ENCODE measurements around the gene KCNE2. TPM values are rescaled to one million over a fixed set of nuclear protein-coding genes. Genes with fewer than 3 reads are reported as not detected.
"Not testable (repeated sequence)": the region's sequence is repeated elsewhere in the genome, so short reads cannot be mapped to it uniquely, and the experiment has no call there.

The KCNE2 gene
- total RNA-seq, 1 experiment from 2014 or later: not detected

DNA sequence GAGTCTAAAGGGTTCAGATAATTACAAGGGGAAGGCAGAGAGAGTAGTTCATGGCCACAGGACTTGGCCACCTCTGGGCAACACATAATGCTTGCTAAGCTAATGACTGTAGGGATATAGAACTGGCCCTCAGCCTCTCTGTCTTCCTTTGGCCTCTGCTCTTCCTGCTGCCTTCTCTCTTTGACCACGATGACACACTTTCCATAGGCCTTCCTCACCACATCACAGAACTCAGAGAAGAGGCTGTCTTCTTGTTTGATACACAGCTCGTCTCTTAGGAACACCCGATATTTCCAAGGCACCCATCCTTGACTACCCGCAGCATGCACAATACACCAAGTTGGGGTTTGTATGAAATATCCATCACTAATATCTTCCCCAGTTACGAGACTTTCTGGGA, 36.7 kb downstream of the KCNE2 start:
- CTCF ChIA-PET; H2AFZ ChIP-seq (ENCODE audit: low read depth, low read length, poor library complexity, severe bottlenecking); H3K27me3 ChIP-seq (ENCODE audit: insufficient read depth, low read length); RAD21 ChIA-PET (ENCODE audit: low non-redundant PET in 1 of 2, low total read pairs in 2 of 2, uncharacterized antibody in 2 of 2, unreplicated experiment in 2 of 2); H3K4me2 ChIP-seq (ENCODE audit: low read length); ATAC-seq; H3K36me3 ChIP-seq (ENCODE audit: control insufficient read depth in 1 of 2, insufficient read depth in 2 of 2, low read length in 2 of 2); H3K9ac ChIP-seq (ENCODE audit: low read length); H3K27ac ChIP-seq (ENCODE audit: low read depth, low read length); H3K79me2 ChIP-seq (ENCODE audit: insufficient read depth, low read length); intact Hi-C loops (cut with micrococcal nuclease); H3K9me3 ChIP-seq (ENCODE audit: control insufficient read depth in 1 of 2, insufficient read depth in 1 of 2, low read depth in 1 of 2, low read length in 2 of 2); H3K4me1 ChIP-seq (ENCODE audit: control insufficient read depth in 1 of 2, insufficient read depth in 2 of 2, low read length in 2 of 2); POLR2A ChIA-PET; BruUV-seq (replicated peaks); DNase-seq (ENCODE audit: low read depth, low spot score); H4K20me1 ChIP-seq (ENCODE audit: insufficient read depth); H3K4me3 ChIP-seq (replicated peaks in 1 of 2; ENCODE audit: low read depth in 1 of 2, low read length in 2 of 2); H3K9me2 ChIP-seq (ENCODE audit: insufficient read depth): not testable (repeated sequence)

DNA sequence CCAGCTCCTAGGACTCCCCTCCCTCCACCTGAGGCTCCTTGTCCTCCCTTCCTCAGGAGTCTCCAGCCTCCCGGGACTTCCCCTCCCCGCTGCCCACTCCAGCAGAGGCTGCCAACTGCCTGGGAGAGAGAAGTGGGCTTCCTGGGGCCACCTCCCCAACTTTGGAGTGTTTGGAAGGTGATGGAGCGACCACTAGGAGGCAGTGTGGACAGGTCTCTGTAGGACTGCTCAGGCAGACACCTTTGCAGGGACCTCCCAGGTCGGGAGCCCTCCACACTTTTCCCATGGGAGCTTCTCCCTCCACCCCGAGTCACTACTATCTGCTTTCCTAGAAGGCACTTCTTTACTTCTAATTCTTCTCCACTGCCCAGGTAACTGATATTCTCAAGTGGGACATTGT, 40.9 kb downstream of the KCNE2 start:
- H3K79me2 ChIP-seq (ENCODE audit: insufficient read depth, low read length); BruUV-seq (replicated peaks); H3K9ac ChIP-seq (ENCODE audit: low read length); H3K9me3 ChIP-seq (ENCODE audit: control insufficient read depth in 1 of 2, insufficient read depth in 1 of 2, low read depth in 1 of 2, low read length in 2 of 2); H3K4me3 ChIP-seq (replicated peaks in 1 of 2; ENCODE audit: low read depth in 1 of 2, low read length in 2 of 2); H3K4me1 ChIP-seq (ENCODE audit: control insufficient read depth in 1 of 2, insufficient read depth in 2 of 2, low read length in 2 of 2); H3K4me2 ChIP-seq (ENCODE audit: low read length); H3K27me3 ChIP-seq (ENCODE audit: insufficient read depth, low read length); POLR2A ChIA-PET; H3K9me2 ChIP-seq (ENCODE audit: insufficient read depth); RAD21 ChIA-PET (ENCODE audit: low non-redundant PET in 1 of 2, low total read pairs in 2 of 2, uncharacterized antibody in 2 of 2, unreplicated experiment in 2 of 2); DNase-seq (ENCODE audit: low read depth, low spot score); H3K27ac ChIP-seq (ENCODE audit: low read depth, low read length); intact Hi-C loops (cut with micrococcal nuclease); H2AFZ ChIP-seq (ENCODE audit: low read depth, low read length, poor library complexity, severe bottlenecking); CTCF ChIA-PET; H4K20me1 ChIP-seq (ENCODE audit: insufficient read depth); H3K36me3 ChIP-seq (ENCODE audit: control insufficient read depth in 1 of 2, insufficient read depth in 2 of 2, low read length in 2 of 2): not testable (repeated sequence)
- ATAC-seq: peak; percentile 67; the same call in 1 of the 2 replicates

DNA sequence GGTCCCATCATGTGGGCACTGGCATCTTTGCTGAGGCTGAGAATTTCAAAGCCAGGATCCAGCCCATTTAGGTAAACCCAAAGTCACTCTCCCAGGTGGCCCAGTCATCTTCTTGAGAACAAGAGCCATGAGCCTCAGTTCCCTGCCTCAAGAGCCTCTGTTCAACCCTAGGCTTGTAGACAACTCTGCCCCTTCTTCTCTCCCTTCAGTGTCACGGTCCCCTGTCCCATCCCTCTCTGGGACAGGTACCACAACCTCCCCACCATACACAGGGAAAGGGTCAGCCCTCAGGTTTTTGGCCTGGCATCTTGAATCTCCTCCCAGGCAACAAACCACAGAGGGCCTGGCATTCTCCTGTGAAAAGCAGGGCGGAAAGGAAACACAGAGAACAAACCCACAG, 41.9 kb downstream of the KCNE2 start:
- H2AFZ ChIP-seq (ENCODE audit: low read depth, low read length, poor library complexity, severe bottlenecking); H3K9ac ChIP-seq (ENCODE audit: low read length); POLR2A ChIA-PET; H3K79me2 ChIP-seq (ENCODE audit: insufficient read depth, low read length); intact Hi-C loops (cut with micrococcal nuclease); CTCF ChIA-PET; H3K4me1 ChIP-seq (ENCODE audit: control insufficient read depth in 1 of 2, insufficient read depth in 2 of 2, low read length in 2 of 2); ATAC-seq; DNase-seq (ENCODE audit: low read depth, low spot score); H3K9me2 ChIP-seq (ENCODE audit: insufficient read depth); H3K27me3 ChIP-seq (ENCODE audit: insufficient read depth, low read length); H3K27ac ChIP-seq (ENCODE audit: low read depth, low read length); BruUV-seq (replicated peaks); H3K4me2 ChIP-seq (ENCODE audit: low read length); RAD21 ChIA-PET (ENCODE audit: low non-redundant PET in 1 of 2, low total read pairs in 2 of 2, uncharacterized antibody in 2 of 2, unreplicated experiment in 2 of 2); H3K4me3 ChIP-seq (replicated peaks in 1 of 2; ENCODE audit: low read depth in 1 of 2, low read length in 2 of 2); H4K20me1 ChIP-seq (ENCODE audit: insufficient read depth); H3K36me3 ChIP-seq (ENCODE audit: control insufficient read depth in 1 of 2, insufficient read depth in 2 of 2, low read length in 2 of 2); H3K9me3 ChIP-seq (ENCODE audit: control insufficient read depth in 1 of 2, insufficient read depth in 1 of 2, low read depth in 1 of 2, low read length in 2 of 2): not testable (repeated sequence)

DNA sequence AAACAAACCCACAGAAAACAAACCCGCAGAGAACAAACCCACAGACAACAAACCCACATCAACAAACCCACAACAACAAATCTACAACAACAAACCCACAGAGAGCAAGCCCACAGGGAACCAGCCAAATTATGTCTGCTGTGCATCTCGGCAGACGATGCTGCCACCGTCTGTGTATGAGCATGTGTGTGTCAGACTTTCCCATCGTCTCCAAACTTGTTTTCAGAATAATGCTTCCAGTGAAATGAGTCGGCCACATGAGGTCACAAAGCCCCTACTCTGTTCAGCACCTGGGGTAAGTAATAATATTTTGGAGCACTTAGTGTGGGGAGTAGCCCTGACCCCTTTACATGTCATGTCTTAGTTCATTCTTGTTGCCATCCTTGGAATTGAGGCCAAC, 42.3 kb downstream of the KCNE2 start:
- H3K9me3 ChIP-seq (ENCODE audit: control insufficient read depth in 1 of 2, insufficient read depth in 1 of 2, low read depth in 1 of 2, low read length in 2 of 2); H3K27ac ChIP-seq (ENCODE audit: low read depth, low read length); H3K9ac ChIP-seq (ENCODE audit: low read length); DNase-seq (ENCODE audit: low read depth, low spot score); H3K27me3 ChIP-seq (ENCODE audit: insufficient read depth, low read length); H4K20me1 ChIP-seq (ENCODE audit: insufficient read depth); H3K4me3 ChIP-seq (replicated peaks in 1 of 2; ENCODE audit: low read depth in 1 of 2, low read length in 2 of 2); intact Hi-C loops (cut with micrococcal nuclease); H3K4me2 ChIP-seq (ENCODE audit: low read length); H3K9me2 ChIP-seq (ENCODE audit: insufficient read depth); BruUV-seq (replicated peaks); H3K4me1 ChIP-seq (ENCODE audit: control insufficient read depth in 1 of 2, insufficient read depth in 2 of 2, low read length in 2 of 2); POLR2A ChIA-PET; H2AFZ ChIP-seq (ENCODE audit: low read depth, low read length, poor library complexity, severe bottlenecking); ATAC-seq; RAD21 ChIA-PET (ENCODE audit: low non-redundant PET in 1 of 2, low total read pairs in 2 of 2, uncharacterized antibody in 2 of 2, unreplicated experiment in 2 of 2); H3K36me3 ChIP-seq (ENCODE audit: control insufficient read depth in 1 of 2, insufficient read depth in 2 of 2, low read length in 2 of 2); CTCF ChIA-PET; H3K79me2 ChIP-seq (ENCODE audit: insufficient read depth, low read length): not testable (repeated sequence)

DNA sequence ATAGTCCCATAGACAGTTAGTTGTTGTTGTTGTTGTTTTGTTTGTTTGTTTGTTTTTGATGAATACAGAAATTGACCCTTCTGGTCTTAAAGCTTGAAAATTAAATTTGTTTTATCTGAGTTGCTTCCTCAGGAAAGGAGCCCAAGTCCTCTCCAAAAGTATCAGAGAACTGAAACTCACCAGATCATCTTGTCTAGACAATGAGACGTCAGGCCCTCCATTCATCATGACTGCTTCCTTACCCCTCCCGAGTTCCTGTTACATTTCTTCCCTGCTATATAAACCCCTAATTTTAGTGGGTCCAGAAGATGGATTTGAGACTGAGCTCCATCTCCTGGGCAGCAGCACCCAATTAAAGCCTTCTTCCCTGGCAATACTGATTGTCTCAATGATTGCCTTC, 42.9 kb downstream of the KCNE2 start:
- H3K4me2 ChIP-seq (ENCODE audit: low read length); RAD21 ChIA-PET (ENCODE audit: low non-redundant PET in 1 of 2, low total read pairs in 2 of 2, uncharacterized antibody in 2 of 2, unreplicated experiment in 2 of 2); H3K9me2 ChIP-seq (ENCODE audit: insufficient read depth); intact Hi-C loops (cut with micrococcal nuclease); H3K27me3 ChIP-seq (ENCODE audit: insufficient read depth, low read length); BruUV-seq (replicated peaks); CTCF ChIA-PET; H3K79me2 ChIP-seq (ENCODE audit: insufficient read depth, low read length); H2AFZ ChIP-seq (ENCODE audit: low read depth, low read length, poor library complexity, severe bottlenecking); POLR2A ChIA-PET; H3K36me3 ChIP-seq (ENCODE audit: control insufficient read depth in 1 of 2, insufficient read depth in 2 of 2, low read length in 2 of 2); H4K20me1 ChIP-seq (ENCODE audit: insufficient read depth); H3K9ac ChIP-seq (ENCODE audit: low read length); ATAC-seq; H3K4me1 ChIP-seq (ENCODE audit: control insufficient read depth in 1 of 2, insufficient read depth in 2 of 2, low read length in 2 of 2); H3K9me3 ChIP-seq (ENCODE audit: control insufficient read depth in 1 of 2, insufficient read depth in 1 of 2, low read depth in 1 of 2, low read length in 2 of 2); DNase-seq (ENCODE audit: low read depth, low spot score); H3K4me3 ChIP-seq (replicated peaks in 1 of 2; ENCODE audit: low read depth in 1 of 2, low read length in 2 of 2); H3K27ac ChIP-seq (ENCODE audit: low read depth, low read length): not testable (repeated sequence)
